Muscle layer of colon (tissue), 2 donors: Measurements from ENCODE around the gene FHL2.

Experiments used
- H3K27ac ChIP-seq: one replicate; pipeline ENCODE4 v1.7.0; 2013; ENCODE audit warnings: low read depth, mild to moderate bottlenecking, low read length, moderate library complexity
- H3K27me3 ChIP-seq, 2 donors: one replicate each; pipeline ENCODE4 v1.7.0; 2013; ENCODE audit warnings: low read length in 2 of 2, mild to moderate bottlenecking in 2 of 2; ENCODE audit not compliant: insufficient read depth in 2 of 2, control insufficient read depth in 1 of 2
- H3K36me3 ChIP-seq: one replicate; pipeline ENCODE4 v1.7.0; 2013; ENCODE audit warnings: mild to moderate bottlenecking, low read length; ENCODE audit not compliant: insufficient read depth
- H3K4me1 ChIP-seq: one replicate; pipeline ENCODE4 v1.7.0; 2013; ENCODE audit warnings: mild to moderate bottlenecking, low read length; ENCODE audit not compliant: insufficient read depth
- H3K4me3 ChIP-seq, 2 donors: one replicate each; pipeline ENCODE4 v1.7.0; 2013; ENCODE audit warnings: low read length in 2 of 2, low read depth in 1 of 2, mild to moderate bottlenecking in 1 of 2, moderate library complexity in 1 of 2
- H3K9ac ChIP-seq: one replicate; pipeline ENCODE4 v1.7.0; 2013; ENCODE audit warnings: low read length
- H3K9me3 ChIP-seq: one replicate; pipeline ENCODE4 v1.7.0; 2013; ENCODE audit warnings: mild to moderate bottlenecking, low read length
- donor health status: abdominal sarcoma.
- donor health status: Adenocarcinoma of cecum.

The FHL2 gene

GRCh38 chr2:105376010-105376409, 22.8 kb downstream of the FHL2 start:
- no peak overlapping the region for H3K27ac ChIP-seq
- peaks cover 28% of the 10 kb centered on the region for H3K4me1 ChIP-seq
- no peak overlapping the region for H3K9ac ChIP-seq
- peaks cover 21% of the 10 kb centered on the region for H3K36me3 ChIP-seq
- no peaks in the 10 kb centered on the region for H3K27me3 ChIP-seq
- H3K4me3 ChIP-seq = no peak overlapping the region
- no peaks in the 10 kb centered on the region for H3K9me3 ChIP-seq

- no peak overlapping the region for H3K27ac ChIP-seq
- peaks cover 30% of the 10 kb centered on the region for H3K36me3 ChIP-seq
- no peak overlapping the region for H3K9ac ChIP-seq
- H3K27me3 ChIP-seq = no peaks in the 10 kb centered on the region
- peaks cover 31% of the 10 kb centered on the region for H3K4me1 ChIP-seq
- no peaks in the 10 kb centered on the region for H3K9me3 ChIP-seq
- H3K4me3 ChIP-seq = no peak overlapping the region
Measured at GRCh38 chr2:105375001-105375561, 23.8 kb downstream of the FHL2 start.

- Histone ChIP-seq H3K4me3 (no peak overlapping the region), H3K9ac (no peak overlapping the region), H3K27ac (no peak overlapping the region), H3K4me1 (peaks cover 41% of the 10 kb centered on the region), H3K36me3 (peaks cover 30% of the 10 kb centered on the region), H3K27me3 (no peaks in the 10 kb centered on the region), H3K9me3 (no peaks in the 10 kb centered on the region)
Measured at GRCh38 chr2:105373895-105374401, 24.9 kb downstream of the FHL2 start.

GRCh38 chr2:105373344-105373781, 25.5 kb downstream of the FHL2 start:
- H3K27me3 ChIP-seq = no peaks in the 10 kb centered on the region
- peaks cover 30% of the 10 kb centered on the region for H3K36me3 ChIP-seq
- H3K9me3 ChIP-seq = no peaks in the 10 kb centered on the region
- no peak overlapping the region for H3K27ac ChIP-seq
- H3K4me1 ChIP-seq = peaks cover 47% of the 10 kb centered on the region
- H3K9ac ChIP-seq = no peak overlapping the region
- H3K4me3 ChIP-seq = no peak overlapping the region

GRCh38 chr2:105371810-105372209, 27.0 kb downstream of the FHL2 start:
- H3K9me3 ChIP-seq = no peaks in the 10 kb centered on the region
- peaks cover 36% of the 10 kb centered on the region for H3K36me3 ChIP-seq
- no peak overlapping the region for H3K27ac ChIP-seq
- no peak overlapping the region for H3K4me3 ChIP-seq
- H3K9ac ChIP-seq = no peak overlapping the region
- H3K4me1 ChIP-seq = peaks cover 48% of the 10 kb centered on the region
- H3K27me3 ChIP-seq = no peaks in the 10 kb centered on the region

GRCh38 chr2:105371156-105371555, 27.7 kb downstream of the FHL2 start:
- Histone ChIP-seq H3K9me3 (no peaks in the 10 kb centered on the region), H3K27me3 (no peaks in the 10 kb centered on the region), H3K4me3 (no peak overlapping the region), H3K9ac (no peak overlapping the region), H3K36me3 (peaks cover 38% of the 10 kb centered on the region), H3K4me1 (peaks cover 48% of the 10 kb centered on the region), H3K27ac (no peak overlapping the region)

- H3K36me3 ChIP-seq = peaks cover 37% of the 10 kb centered on the region
- no peak overlapping the region for H3K4me3 ChIP-seq
- H3K27ac ChIP-seq = no peak overlapping the region
- peaks cover 44% of the 10 kb centered on the region for H3K4me1 ChIP-seq
- no peaks in the 10 kb centered on the region for H3K27me3 ChIP-seq
- no peaks in the 10 kb centered on the region for H3K9me3 ChIP-seq
- no peak overlapping the region for H3K9ac ChIP-seq
Measured at GRCh38 chr2:105369777-105370690, 28.8 kb downstream of the FHL2 start.

GRCh38 chr2:105368759-105369408, 30.0 kb downstream of the FHL2 start:
- Histone ChIP-seq H3K4me1 (peaks cover 32% of the 10 kb centered on the region), H3K9ac (no peak overlapping the region), H3K27me3 (no peaks in the 10 kb centered on the region), H3K4me3 (no peak overlapping the region), H3K27ac (no peak overlapping the region), H3K9me3 (no peaks in the 10 kb centered on the region), H3K36me3 (peaks cover 48% of the 10 kb centered on the region)

GRCh38 chr2:105365206-105365605, 33.6 kb downstream of the FHL2 start:
- Histone ChIP-seq H3K27me3 (no peaks in the 10 kb centered on the region), H3K9me3 (no peaks in the 10 kb centered on the region), H3K27ac (no peak overlapping the region), H3K4me1 (peaks cover 18% of the 10 kb centered on the region), H3K36me3 (peaks cover 58% of the 10 kb centered on the region), H3K9ac (no peak overlapping the region), H3K4me3 (no peak overlapping the region)

- no peak overlapping the region for H3K9ac ChIP-seq
- H3K36me3 ChIP-seq = peaks cover 61% of the 10 kb centered on the region
- no peak overlapping the region for H3K4me3 ChIP-seq
- H3K27ac ChIP-seq = no peak overlapping the region
- no peaks in the 10 kb centered on the region for H3K9me3 ChIP-seq
- H3K4me1 ChIP-seq = peaks cover 13% of the 10 kb centered on the region
- H3K27me3 ChIP-seq = no peaks in the 10 kb centered on the region
Measured at GRCh38 chr2:105364436-105365139, 34.3 kb downstream of the FHL2 start.
